ENCODE data around the gene PRM2. TPM values are rescaled to one million over a fixed set of nuclear protein-coding genes. Genes with fewer than 3 reads are reported as not detected.

The PRM2 gene
- total and polyA plus RNA-seq, 2 donors (not counting 1 experiment from before 2014, with no cell fraction given), result not detected

- H3K27me3 ChIP-seq (ENCODE audit: control insufficient read depth, insufficient read depth, low read length), result no peaks in the 10 kb centered on the region
- no peak for DNase-seq (ENCODE audit: low read depth in 2 of 2)
- peak overlapping the region; percentile 26 for H2AFZ ChIP-seq (ENCODE audit: low read length)
- no peaks in the 10 kb centered on the region for H3K79me2 ChIP-seq (ENCODE audit: control insufficient read depth, insufficient read depth, low read length)
- no peak for TF ChIP-seq CTCF (conservative IDR thresholded peaks at IDR 0.05 in 1 of 2, IDR thresholded peaks at IDR 0.05 in 1 of 2; ENCODE audit: low read depth in 1 of 2, low read length in 2 of 2)
- TF ChIP-seq EZH2 (IDR thresholded peaks at IDR 0.05; ENCODE audit: low read length, missing control alignments), result no peak
- no peak overlapping the region for H3K4me2 ChIP-seq (ENCODE audit: extremely low read depth, insufficient read depth, low read length)
- no peak overlapping the region for H3K4me3 ChIP-seq (replicated peaks in 1 of 4; ENCODE audit: control extremely low read depth in 1 of 4, insufficient read depth in 1 of 4, low read depth in 3 of 4, low read length in 4 of 4)
- H3K36me3 ChIP-seq (ENCODE audit: control insufficient read depth, insufficient read depth, low read length), result no peaks in the 10 kb centered on the region
- H3K9me3 ChIP-seq (ENCODE audit: control insufficient read depth, insufficient read depth, low read depth, low read length), result no peaks in the 10 kb centered on the region
- H3K27ac ChIP-seq (ENCODE audit: insufficient read depth, low read length), result no peak overlapping the region
- H3K9ac ChIP-seq (ENCODE audit: insufficient read depth, low read length), result no peak overlapping the region
- H3K4me1 ChIP-seq (ENCODE audit: control insufficient read depth, extremely low read depth, insufficient read depth, low read length), result peaks cover 2% of the 10 kb centered on the region
- no peaks in the 10 kb centered on the region for H4K20me1 ChIP-seq (ENCODE audit: control insufficient read depth, extremely low read depth, insufficient read depth, low read length)
Measured at GRCh38 chr16:11231367-11231970, 44.8 kb downstream of the PRM2 start.

GRCh38 chr16:11229906-11230305 lies 46.4 kb downstream of the PRM2 start:
- TF ChIP-seq CTCF (conservative IDR thresholded peaks at IDR 0.05 in 1 of 2, IDR thresholded peaks at IDR 0.05 in 1 of 2; ENCODE audit: low read depth in 1 of 2, low read length in 2 of 2), result no peak
- no peak for TF ChIP-seq EZH2 (IDR thresholded peaks at IDR 0.05; ENCODE audit: low read length, missing control alignments)
- H3K27ac ChIP-seq (ENCODE audit: insufficient read depth, low read length), result no peak overlapping the region
- H3K4me3 ChIP-seq (replicated peaks in 1 of 4; ENCODE audit: control extremely low read depth in 1 of 4, insufficient read depth in 1 of 4, low read depth in 3 of 4, low read length in 4 of 4), result no peak overlapping the region
- no peak for DNase-seq (ENCODE audit: low read depth in 2 of 2)
- H3K4me1 ChIP-seq (ENCODE audit: control insufficient read depth, extremely low read depth, insufficient read depth, low read length), result peaks cover 5% of the 10 kb centered on the region
- no peaks in the 10 kb centered on the region for H3K27me3 ChIP-seq (ENCODE audit: control insufficient read depth, insufficient read depth, low read length)
- H4K20me1 ChIP-seq (ENCODE audit: control insufficient read depth, extremely low read depth, insufficient read depth, low read length), result no peaks in the 10 kb centered on the region
- no peaks in the 10 kb centered on the region for H3K36me3 ChIP-seq (ENCODE audit: control insufficient read depth, insufficient read depth, low read length)
- H3K9me3 ChIP-seq (ENCODE audit: control insufficient read depth, insufficient read depth, low read depth, low read length), result no peaks in the 10 kb centered on the region
- no peak overlapping the region for H2AFZ ChIP-seq (ENCODE audit: low read length)
- H3K9ac ChIP-seq (ENCODE audit: insufficient read depth, low read length), result no peak overlapping the region
- no peaks in the 10 kb centered on the region for H3K79me2 ChIP-seq (ENCODE audit: control insufficient read depth, insufficient read depth, low read length)
- H3K4me2 ChIP-seq (ENCODE audit: extremely low read depth, insufficient read depth, low read length), result no peak overlapping the region

DNA sequence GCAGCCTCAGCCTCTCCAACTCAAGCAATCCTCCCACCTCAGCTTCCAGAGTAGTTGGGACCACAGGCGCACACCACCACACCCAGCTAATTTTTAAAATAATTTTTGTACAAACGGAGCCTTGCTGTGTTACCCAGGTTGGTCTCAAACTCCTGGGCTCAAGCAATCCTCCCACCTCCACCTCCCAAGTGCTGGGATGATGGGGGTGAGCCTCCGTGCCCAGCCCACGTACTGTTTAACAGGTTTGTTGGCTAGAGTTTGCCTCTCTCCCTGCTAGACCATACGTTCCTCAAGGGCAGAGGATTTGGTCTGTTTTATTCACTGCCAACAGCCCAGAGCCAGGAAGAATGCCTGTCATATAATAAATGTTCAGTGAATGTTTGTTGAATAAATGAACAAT lies 46.8 kb downstream of the PRM2 start:
- Histone ChIP-seq H3K27me3 (ENCODE audit: control insufficient read depth, insufficient read depth, low read length) (no peaks in the 10 kb centered on the region), H3K36me3 (ENCODE audit: control insufficient read depth, insufficient read depth, low read length) (no peaks in the 10 kb centered on the region), H3K27ac (ENCODE audit: insufficient read depth, low read length) (no peak overlapping the region), H2AFZ (ENCODE audit: low read length) (no peak overlapping the region), H3K4me1 (ENCODE audit: control insufficient read depth, extremely low read depth, insufficient read depth, low read length) (peaks cover 7% of the 10 kb centered on the region), H4K20me1 (ENCODE audit: control insufficient read depth, extremely low read depth, insufficient read depth, low read length) (no peaks in the 10 kb centered on the region), H3K9me3 (ENCODE audit: control insufficient read depth, insufficient read depth, low read depth, low read length) (no peaks in the 10 kb centered on the region), H3K9ac (ENCODE audit: insufficient read depth, low read length) (no peak overlapping the region), H3K79me2 (ENCODE audit: control insufficient read depth, insufficient read depth, low read length) (no peaks in the 10 kb centered on the region), H3K4me2 (ENCODE audit: extremely low read depth, insufficient read depth, low read length) (no peak overlapping the region), H3K4me3 (replicated peaks in 1 of 4; ENCODE audit: control extremely low read depth in 1 of 4, insufficient read depth in 1 of 4, low read depth in 3 of 4, low read length in 4 of 4) (no peak overlapping the region)
- DNase-seq (ENCODE audit: low read depth in 2 of 2), result no peak
- TF ChIP-seq EZH2 (IDR thresholded peaks at IDR 0.05; ENCODE audit: low read length, missing control alignments), result no peak
- no peak for TF ChIP-seq CTCF (conservative IDR thresholded peaks at IDR 0.05 in 1 of 2, IDR thresholded peaks at IDR 0.05 in 1 of 2; ENCODE audit: low read depth in 1 of 2, low read length in 2 of 2)

All from fibroblast of lung (primary cell).